ENCODE results near the gene CROCC2.

The CROCC2 gene

DNA sequence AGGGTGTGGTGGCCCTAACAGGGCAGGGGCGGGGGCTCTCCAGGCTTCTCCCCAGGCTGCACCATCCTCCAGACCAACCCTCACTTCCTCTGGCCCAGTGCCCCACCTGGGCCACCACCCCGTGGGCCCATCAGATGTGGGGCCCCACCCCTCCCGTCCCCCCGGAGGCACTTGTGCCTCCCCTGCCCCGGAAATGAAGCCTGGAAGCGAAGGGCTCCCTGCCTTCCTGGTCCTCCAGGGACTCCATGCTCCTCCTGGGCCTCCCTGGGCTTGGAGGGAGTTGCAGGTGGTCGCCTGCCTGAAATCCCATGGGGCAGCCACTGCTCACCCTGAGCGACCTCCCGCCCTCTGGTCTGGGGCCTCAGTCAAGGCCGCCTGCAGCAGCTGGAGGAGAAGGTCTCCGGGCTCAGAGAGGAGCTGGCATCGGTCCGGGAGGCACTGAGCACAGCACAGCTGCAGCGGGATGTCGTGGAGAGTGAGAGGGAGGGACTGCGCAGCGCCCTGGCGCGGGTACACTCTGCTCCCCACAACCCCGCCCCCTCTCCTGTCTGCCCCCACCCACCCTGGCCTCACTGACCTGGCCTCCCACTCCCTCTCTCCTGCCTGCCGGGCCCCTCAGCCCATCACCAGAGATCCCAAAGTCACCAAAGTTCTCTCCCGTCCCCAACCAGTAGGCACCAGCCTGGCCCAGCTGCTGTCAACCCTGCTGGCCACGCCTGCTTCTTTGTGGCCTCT lies 28.0 kb downstream of the CROCC2 start:
- DNase-seq (ENCODE audit: low read depth in 2 of 2) = no peak

DNA sequence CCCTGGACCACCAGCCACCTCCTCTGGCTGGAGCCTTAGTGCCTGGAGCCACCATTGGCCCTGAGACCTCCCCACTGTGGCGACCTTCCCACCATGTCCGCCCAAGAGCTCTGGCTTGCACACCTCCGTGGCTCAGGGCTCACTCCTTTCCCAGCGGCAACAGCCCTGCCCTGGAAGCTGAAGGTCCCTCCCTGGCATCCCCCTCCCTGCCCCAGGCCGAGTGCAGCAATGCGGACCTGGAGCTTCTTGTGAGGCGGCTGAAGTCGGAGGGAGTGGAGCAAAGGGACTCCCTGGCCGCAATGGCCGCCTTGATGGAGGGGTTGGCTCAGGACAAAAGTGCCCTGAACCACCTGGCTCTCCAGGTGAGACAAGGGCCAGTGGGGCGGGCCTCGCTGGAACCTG lies 28.6 kb downstream of the CROCC2 start:
- DNase-seq (ENCODE audit: low read depth in 2 of 2) = no peak

DNA sequence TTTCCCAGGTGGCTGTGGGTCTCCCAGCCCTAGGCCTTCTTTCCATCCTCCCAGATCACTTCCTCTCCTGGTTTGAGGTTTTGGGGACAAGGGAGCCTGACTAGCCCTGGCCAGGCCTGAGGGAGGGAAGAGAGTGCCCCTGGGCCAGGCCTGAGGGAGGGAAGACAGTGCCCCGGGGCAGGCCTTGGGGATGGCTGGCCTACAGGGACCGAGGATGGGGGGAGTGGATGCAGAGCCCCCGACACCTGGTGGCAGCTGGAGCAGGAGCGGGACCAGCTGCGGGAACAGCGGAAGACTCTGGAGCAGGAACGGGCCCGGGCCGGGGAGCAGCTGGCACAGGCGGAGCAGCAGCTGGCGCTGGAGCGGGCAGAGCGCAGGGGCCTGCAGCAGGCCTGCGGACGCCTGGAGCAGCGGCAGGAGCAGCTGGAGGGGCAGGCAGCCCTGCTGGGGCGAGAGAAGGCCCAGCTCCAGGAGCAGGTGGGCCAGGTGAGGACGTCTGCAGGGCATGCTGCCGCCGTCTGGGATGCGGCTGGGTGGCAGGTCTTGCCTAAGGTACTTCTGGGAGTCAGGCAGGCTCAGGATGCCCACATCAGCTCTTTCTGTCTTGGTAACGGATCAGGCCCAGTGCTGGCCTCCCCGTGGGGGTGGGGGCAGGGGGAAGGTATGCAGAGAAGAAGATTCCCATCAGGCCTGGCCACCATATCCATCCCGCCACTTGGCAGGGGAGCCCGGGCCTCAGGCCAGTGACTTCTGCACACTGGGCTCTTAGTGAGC lies 29.2 kb downstream of the CROCC2 start:
- DNase-seq (ENCODE audit: low read depth in 2 of 2) = no peak

DNA sequence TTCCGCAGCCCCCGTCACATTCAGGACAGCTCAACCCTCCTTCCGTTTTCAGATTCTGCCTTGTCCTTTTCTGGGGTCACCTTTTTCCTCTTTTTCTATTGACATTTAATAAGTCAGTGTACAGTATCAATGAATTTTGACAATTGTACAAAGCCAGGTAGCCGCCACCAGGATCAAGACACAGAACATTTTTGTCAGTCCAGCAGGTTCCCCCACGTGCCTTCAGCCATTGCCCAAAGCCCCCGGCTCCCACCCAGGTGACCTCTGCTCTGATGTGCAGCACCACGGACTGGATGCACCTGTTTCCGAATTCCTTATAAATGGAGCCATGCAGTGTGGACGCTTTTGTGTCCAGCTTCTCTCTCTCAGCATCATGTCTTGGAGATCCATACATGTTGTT lies 30.0 kb downstream of the CROCC2 start:
- DNase-seq (ENCODE audit: low read depth in 2 of 2) = no peak

DNA sequence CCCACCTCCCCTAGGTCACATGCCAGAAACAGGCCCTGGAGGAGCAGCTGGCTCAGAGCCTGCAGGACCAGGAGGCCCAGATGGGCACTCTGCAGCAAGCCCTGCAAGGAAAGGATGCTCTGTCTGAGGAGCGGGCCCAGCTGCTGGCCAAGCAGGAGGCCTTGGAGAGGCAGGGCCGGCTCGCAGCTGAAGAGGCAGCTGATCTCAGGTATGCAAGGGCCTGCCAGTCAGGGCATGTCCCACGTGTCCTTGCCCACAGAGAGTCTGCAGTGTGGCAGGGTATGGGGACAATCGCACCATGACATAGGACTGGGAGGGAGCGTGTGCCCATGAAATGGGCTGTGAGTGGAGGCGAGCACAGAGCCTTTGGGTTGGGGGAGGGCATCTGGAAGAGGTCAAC lies 39.9 kb downstream of the CROCC2 start:
- DNase-seq (ENCODE audit: low read depth in 2 of 2) = no peak

DNA sequence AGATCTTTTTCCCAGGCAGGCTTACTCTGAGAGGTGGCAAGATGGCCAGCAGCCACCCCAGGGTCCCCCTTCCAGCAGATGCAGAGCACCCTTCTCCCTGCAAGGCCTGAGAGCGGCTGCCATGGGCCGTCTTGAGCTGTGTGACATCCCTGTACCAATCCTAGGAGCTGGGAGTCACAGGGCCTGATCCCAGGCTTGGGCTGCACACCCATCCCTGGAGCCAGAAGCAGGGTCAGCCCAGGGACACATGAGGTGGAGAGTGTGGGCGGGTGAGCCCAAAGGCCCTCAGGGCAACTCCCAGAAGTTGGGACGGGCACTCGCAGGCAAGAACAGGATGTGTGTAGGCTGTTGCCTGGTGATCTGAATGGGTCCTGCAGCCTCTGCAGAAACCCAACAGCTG lies 40.5 kb downstream of the CROCC2 start:
- DNase-seq (ENCODE audit: low read depth in 2 of 2) = no peak

DNA sequence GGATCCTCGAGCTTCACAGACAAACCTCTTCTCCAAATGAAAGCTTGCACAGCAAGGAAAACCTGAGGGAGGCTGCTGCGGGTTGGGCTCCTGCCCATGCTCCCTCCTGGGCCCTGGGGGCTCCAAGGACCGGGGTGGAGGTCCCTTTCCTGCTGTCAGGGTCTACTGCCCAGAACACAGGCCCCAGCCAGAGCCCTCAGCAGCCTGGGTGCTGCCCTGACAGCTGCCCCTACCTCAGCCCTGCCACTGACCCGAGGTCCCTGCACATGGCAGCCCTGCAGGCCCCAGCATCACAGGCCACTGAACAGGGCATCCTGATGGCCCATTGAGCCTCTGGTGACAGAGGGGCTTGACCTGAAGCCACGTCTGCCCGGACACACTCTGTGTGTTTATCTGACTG lies 41.0 kb downstream of the CROCC2 start:
- DNase-seq (ENCODE audit: low read depth in 2 of 2) = no peak

DNA sequence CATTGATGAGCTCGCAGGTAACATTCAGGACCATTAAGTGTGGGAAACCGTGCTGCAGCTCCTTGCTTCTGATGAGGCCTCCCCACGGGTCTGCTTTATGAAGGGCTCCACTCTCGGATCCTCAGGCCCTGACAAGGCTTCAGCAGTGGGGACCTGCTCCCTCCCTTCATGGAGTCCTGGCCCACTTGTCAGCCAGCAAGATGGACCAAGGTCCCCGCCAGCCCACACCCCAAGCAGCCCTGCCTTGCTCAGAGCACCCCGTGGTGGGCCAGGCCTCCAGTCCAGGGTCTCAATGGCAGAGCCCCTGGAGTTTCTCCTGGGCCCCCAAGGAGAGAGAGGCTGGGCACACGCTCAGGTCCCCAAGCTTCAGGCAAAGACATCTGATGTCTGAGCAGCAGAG lies 41.5 kb downstream of the CROCC2 start:
- no peak for DNase-seq (ENCODE audit: low read depth in 2 of 2)

DNA sequence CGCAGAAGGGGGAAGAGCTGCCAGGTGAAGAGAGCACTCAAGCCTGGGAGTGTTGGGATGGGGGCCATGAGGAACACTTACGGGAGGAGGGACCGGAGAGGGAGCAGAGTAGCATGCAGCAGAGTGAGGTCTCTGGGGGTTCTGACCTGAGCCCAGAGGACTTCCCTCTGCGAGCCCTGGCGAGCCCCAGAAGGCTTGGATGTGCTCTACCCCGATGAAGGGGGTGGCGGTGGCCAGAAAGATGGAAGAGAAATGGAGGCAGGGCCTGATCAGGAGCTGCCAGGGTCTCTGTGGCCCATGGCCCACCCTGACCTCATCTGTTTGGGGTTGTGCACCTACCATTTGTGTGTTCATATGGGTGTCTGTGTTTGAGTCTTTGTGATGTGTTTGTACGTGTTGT lies 42.0 kb downstream of the CROCC2 start:
- no peak for DNase-seq (ENCODE audit: low read depth in 2 of 2)

DNA sequence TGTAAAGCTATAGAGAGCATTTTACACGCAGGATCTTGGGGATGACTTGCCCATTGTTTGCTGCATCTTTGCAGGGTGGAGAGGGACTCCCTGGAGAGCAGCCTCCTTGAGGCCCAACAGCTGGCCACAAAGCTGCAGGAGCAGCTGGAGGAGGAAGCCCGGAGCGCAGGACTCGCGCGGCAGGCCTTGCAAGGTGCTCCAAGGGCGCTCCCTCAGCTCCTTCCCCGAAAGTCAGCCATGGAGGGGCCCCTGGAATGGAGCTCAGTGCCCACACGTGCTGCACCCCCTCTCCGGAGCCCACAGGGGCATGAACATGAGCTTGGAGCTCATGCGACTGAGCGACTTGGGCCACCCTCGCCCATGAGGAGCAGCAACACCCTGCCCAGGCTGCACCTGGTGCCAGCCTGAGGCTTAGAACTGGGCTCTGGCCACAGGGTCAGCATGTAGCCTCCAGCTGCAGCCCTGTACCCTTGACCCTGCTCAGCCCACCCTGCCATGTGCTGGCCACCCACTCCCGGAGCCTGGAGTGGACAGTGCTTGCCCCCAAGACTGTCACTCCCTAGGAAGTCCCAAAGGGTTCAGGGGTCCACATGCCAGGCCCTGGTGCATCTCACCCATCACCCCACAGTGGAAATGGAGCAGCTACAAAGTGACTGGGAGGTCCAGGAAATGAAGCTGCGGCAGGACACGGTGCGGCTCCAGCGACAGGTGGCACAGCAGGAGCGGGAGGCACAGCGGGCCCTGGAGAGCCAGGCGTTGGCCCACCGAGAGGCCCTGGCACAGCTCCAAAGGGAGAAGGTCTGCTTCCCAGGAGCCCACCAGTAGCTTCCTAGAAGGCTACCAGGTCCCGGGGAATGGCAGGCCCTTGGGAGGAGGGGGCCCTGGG lies 43.0 kb downstream of the CROCC2 start:
- no peak for DNase-seq (ENCODE audit: low read depth in 2 of 2)

DNA sequence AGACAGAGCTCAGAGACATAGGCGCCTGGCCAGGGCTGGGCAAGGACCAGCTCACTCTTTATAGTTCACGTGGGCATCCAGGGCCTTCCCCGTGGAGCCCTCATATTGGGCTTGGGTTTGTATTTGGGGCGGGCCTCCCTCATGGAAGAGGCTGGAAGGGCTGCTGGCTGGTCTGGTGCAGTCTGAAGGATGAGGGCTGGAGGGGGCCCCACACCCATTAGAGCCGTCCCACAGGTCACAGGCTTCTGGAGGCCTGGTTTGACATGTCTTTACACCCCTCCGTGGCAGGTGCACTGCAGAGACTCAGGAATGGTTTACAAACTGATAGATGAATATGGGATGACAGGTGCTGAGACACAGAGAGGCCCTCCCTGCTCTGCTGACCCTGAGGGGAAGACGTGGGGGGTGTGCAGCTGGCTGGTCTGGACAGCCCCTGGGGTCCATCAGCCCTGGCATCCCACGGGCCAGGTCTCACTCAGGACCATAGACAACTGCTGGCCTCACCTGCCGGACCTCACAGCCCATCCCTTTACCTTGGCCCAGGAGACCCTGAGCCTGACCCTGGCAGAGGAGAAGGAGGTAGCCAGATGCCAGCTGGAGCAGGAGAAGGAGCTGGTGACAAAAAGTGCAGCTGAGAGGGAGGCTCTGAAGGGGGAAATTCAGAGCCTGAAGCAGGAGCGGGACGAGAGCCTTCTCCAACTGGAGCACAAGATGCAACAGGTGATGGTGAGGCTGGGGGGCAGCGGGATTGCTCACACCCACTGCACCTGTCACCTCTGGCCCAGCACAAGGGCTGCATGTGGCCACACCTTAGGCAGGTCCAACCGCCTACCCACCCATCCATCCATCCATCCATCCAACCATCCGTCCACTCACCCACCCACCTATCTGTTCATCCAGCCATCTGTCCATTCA lies 43.9 kb downstream of the CROCC2 start:
- DNase-seq (ENCODE audit: low read depth in 2 of 2) = no peak

DNA sequence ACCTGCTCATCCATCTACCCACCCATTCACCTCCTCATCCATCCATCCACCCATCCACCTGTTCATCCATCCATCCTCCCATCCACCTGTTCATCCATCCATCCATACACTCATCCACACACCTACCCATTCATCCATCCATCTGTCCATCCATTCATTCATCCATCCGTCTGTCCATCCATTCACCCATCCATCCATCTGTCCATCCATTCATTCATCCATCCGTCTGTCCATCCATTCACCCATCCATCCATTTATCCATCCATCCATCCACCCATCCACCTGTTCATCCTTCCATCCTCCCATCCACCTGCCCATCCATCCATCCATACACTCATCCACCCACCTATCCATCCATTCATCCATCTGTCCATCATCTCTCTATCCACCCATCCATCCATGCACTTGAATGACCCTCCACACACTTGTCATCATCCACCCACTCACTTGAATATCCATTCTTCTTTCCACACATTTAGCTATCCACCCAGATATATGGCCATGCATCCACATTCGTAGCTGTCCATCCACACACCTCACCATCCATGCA lies 45.0 kb downstream of the CROCC2 start:
- no peak for DNase-seq (ENCODE audit: low read depth in 2 of 2)

DNA sequence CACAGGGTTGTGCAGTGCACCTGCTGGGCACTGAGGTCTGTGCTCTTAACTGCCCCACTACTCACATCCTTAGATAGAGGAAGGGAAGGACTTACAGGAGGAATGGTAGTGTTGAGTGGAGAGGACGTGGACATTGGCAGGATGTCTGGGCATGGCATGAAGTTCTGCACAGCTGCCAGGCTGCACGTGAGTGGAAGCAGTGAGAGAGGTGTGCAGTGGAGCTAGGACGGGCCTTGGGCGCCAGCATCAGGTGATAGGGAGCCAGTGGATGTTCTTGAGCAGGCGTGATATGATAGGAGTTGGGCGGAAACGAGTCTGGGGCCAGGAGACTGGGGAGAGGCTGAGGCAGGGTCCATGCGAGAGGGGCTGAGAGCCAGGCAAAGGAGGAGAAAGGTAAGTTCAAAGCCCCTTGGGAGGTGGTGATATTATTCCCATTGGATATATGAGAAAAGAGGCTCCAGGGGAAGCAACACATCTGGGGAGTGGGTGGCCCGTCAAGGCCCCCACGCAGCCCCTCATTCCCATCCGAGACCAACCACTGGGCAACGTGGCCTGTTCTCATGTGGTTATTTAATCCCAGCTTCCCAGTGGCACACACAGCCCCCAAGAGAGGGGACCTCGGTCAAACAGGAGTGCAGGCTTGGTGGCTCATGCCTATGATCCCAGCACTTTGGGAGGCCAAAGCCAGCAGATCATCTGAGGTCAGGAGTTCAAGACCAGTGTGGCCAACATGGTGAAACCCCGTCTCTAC lies 46.5 kb downstream of the CROCC2 start:
- no peak for DNase-seq (ENCODE audit: low read depth in 2 of 2)

DNA sequence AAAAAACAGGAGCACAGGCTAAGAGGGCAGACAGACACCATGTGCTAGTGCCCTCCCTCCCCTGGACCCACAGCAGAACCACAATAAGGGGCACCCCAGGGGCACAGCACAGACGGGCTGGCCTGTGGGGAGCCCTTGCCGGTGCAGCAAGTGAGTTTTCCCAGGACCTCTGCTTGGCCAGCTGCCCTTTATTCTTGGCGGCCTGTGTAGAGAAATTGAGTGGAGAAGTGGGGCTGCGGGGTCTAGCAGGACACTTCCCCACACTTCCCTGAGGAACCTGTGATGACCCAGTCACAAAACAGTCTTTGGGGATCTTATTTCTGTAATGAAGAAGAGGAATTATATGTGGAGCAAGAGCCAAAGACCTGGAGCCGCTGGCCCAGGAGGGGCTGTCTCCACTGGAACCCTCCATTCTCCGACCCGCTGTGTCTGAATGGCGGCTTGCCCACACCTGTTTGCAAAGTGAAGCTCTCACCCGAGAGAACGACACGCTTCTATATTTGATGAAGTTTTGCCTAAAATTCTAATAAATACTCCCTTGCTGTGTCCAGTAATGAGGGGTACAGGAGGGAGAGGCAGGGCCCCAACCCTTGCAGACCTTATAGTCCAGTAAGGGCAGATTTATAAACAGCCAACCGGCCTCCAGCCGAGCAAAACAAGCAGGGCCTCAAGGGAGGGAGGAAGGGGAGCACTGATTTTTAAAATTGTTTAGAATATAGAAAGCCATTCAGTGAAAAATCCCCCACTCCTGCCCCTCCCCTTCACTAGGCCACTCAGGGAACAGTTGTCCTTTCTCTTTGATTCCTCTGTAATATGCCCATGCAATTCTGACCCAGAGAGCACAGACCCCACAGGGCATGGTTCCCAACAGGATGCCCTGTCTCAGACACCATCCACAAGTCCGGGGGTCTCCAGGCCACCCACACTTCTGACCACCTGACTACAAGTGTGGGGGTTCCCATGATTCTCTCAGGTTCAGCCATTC lies 47.6 kb downstream of the CROCC2 start:
- no peak for DNase-seq (ENCODE audit: low read depth in 2 of 2)

DNA sequence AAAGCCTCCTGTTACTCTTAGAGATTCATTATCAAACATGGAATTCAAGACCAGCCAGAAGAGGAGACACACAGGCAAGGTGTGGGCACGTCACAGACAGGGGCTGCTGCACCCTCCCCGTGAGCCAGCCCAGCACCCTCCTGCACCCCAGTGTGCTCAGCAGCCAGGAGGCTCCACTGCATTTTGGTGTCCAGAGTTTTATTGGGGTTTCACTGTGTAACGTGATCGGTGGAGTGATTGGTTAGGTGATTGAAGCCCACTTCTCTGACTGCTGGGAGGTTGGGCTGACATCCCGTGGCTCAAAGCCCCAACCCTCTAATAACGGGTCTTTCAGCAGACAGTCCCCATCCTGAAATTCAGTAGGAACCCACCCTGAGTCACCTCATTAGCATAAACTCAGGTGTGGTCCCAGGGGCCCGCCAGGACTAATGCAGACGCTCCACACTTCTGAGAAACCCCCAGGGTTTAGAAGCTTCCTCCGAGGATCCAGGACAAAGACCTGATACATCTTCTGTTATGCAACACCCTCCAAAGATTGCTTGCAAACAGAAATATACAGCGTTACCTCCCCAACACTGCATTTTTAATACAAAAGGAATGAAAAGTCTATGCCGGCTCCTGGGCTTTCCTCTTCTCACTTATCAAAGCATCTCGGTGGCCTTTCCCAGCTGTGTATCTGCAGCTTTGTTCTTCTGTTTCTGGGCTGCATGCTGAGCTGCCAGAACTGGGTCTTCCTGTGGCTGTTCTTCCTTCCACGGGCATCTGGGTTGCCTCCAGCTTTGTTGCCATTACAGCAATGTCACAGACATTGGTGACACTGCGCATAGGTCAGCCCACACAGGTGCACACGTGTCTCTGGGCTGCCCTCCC lies 48.5 kb downstream of the CROCC2 start:
- no peak for DNase-seq (ENCODE audit: low read depth in 2 of 2)

DNA sequence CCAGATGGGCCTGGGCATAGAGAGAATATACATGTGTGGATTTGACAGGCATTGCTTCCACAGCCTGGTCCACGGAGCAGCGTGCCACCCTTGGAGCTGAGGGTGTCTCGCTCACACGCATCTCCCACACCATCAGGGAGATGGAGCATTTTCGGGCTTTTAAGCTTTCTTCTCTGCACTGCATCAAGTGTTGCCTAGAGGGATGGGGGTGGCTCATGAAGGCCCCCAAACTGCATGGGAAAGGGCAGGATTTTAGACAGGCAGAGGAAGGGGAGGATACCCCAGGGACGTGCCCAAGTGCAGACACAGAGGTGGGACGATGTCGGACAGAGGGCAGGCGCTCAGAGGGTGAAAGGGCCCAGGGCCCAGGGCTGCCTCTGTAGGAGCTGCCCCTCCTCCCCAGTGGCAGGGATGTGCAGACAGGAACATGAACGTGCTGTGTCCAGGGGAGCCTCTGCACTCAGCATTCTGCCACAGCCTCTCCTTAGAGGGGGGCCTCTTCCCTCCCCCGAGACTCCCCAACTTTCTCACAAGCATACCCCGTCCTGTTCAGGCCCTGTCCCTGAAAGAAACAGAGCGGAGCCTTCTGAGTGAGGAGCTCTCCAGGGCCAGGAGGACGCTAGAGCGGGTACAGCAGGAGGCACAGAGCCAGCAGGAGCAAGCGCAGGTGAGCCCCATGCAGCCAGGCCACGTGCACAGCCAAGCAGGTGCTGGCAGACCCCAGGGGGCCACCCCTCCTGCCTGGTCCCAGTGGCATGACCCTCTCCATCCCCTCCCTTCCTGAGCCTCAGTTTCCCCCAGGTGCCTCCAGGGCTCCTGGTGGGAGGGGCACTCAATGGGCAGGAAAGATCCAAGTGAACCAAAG lies 49.4 kb downstream of the CROCC2 start:
- no peak for DNase-seq (ENCODE audit: low read depth in 2 of 2)

All from stimulated activated CD8-positive, alpha-beta memory T cell treated with anti-CD3 and anti-CD28 coated beads, Interleukin-7, amount 100 ng/mL, for 1 hour (primary cell).